AG20443 (cell line): ENCODE results near the gene IRX1.

Experiments
- DNase-seq: peaks from one replicate; pipeline ENCODE4 v3.0.0; 2012; ENCODE audit warnings: low spot score, mixed read lengths

The IRX1 gene

GRCh38 chr5:3600106-3601060, 4.8 kb downstream of the IRX1 start:
- peak; percentile 44 for DNase-seq

GRCh38 chr5:3601061-3601710, 5.6 kb downstream of the IRX1 start:
- DNase-seq, result no peak

- DNase-seq, result no peak
These were observed 6.5 kb downstream of the IRX1 start for GRCh38 chr5:3601911-3602782.

- DNase-seq, result peak; percentile 83
These were observed 7.3 kb downstream of the IRX1 start for GRCh38 chr5:3602785-3603502.

- DNase-seq, result peak; percentile 72
These were observed 8.9 kb downstream of the IRX1 start for GRCh38 chr5:3604501-3604900.

- no peak for DNase-seq
These were observed 9.8 kb downstream of the IRX1 start for GRCh38 chr5:3605298-3606010.

- DNase-seq, result peak; percentile 38
These were observed 10.6 kb downstream of the IRX1 start for GRCh38 chr5:3606121-3606831.

GRCh38 chr5:3607541-3608181, 12.0 kb downstream of the IRX1 start:
- DNase-seq, result no peak

GRCh38 chr5:3609120-3609681, 13.6 kb downstream of the IRX1 start:
- no peak for DNase-seq

GRCh38 chr5:3612591-3613042, 17.0 kb downstream of the IRX1 start:
- DNase-seq, result peak; percentile 59

- no peak for DNase-seq
These were observed 18.1 kb downstream of the IRX1 start for GRCh38 chr5:3613726-3614125.

GRCh38 chr5:3615217-3615616, 19.6 kb downstream of the IRX1 start:
- no peak for DNase-seq

- no peak for DNase-seq
These were observed 20.2 kb downstream of the IRX1 start for GRCh38 chr5:3615829-3616228.

GRCh38 chr5:3619579-3619978, 23.9 kb downstream of the IRX1 start:
- peak; percentile 59 for DNase-seq

- DNase-seq, result no peak
These were observed 27.3 kb downstream of the IRX1 start for GRCh38 chr5:3622961-3623360.

GRCh38 chr5:3625626-3626025, 30.0 kb downstream of the IRX1 start:
- DNase-seq, result no peak

- DNase-seq, result no peak
These were observed 38.4 kb downstream of the IRX1 start for GRCh38 chr5:3634061-3634460.

- no peak for DNase-seq
These were observed 43.5 kb downstream of the IRX1 start for GRCh38 chr5:3639175-3639574.

GRCh38 chr5:3642231-3642630, 46.6 kb downstream of the IRX1 start:
- DNase-seq, result no peak
